Activated naive CD4-positive, alpha-beta T cell (primary cell): ENCODE data around the gene MCRIP1.
"Not testable (repeated sequence)": the region's sequence is repeated elsewhere in the genome, so short reads cannot be mapped to it uniquely, and the experiment has no call there.

Source experiments
- DNase-seq, 4 experiments: peaks; one replicate each; lab custom pipeline; 2025; lab: John Stamatoyannopoulos, UW

The MCRIP1 gene

DNA sequence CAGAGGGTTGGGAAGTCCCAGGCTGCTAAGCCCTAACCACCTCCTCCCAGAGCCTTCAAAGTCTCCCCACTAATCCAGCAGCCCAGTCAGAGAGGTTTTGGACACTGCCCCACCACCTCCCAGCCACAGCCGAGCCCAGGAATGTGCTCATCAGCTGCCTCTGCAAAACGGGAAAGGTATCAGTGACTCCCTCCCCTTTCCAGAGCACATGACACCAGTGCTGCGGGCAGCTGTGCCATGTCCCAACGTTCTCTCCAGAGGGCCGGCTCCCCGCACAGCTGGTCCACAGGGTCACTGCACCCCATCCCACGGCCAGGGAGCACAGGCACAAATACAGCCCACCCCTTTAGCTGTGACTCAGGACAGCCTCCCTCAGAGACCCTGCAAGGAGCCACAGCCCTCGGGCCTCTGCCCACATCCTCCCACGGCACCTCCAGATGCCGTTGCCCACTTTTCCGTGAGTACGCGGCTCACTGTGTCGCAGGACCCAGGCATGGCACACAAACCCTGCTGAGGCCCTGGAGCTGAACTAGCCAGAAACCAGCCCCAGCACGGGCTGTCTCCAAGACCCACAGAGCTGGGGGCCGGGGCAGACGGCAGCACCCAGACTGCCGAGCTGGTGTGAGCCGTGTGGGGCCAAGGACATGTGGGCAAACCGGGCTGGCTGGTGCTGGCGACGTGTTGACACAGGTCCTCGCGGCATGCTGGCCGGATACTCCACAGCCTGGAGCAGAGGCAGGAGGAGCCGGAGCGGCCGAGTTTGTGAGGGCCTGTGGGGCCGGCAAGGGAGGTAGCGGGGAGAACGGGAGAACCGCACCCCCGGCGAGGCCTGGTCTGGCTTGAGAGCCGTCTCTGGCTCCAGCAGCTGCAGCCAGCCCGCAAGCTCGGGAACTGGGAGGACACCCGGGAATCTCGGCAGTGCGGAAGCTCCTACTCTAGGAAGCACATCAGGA is 8.0 kb upstream of the MCRIP1 start:
- DNase-seq: no peak

DNA sequence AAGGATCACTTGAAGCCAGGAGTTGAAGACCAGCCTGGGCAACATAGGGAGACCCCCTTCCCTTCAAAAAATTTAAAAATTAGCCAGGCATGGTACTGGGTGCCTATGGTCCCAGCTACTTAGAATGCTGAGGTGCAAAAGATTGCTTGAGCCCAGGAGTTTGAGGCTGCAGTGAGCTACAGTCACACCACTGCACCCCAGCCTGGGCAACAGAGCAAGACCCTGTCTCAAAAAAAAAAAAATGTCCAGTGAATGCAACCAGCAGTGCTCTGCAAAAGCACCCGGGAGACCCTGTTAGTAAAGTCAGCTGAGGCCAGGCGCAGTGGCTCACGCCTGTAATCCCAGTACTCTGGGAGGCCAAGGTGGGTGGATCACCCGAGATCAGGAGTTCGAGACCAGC is 7.0 kb upstream of the MCRIP1 start:
- DNase-seq: not testable (repeated sequence)

DNA sequence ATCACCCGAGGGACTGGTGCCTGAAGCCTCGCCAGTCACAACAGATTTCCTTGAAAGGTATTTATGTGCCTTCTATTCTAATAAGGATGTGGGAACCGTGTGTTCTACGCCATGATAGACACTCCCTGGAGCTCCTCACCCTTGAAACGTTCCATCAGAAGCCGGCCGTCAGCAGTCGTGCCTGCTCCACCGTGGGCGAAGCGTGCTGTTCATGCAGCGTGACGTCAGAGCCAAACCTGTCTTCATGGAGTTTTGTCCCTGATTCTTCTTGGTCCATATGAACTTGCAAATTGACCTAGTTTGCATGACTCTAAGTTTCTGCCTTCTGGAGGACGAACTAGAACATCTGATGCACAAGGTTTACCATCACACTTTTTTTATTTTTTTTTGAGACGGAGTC is 6.2 kb upstream of the MCRIP1 start:
- DNase-seq: no peak

DNA sequence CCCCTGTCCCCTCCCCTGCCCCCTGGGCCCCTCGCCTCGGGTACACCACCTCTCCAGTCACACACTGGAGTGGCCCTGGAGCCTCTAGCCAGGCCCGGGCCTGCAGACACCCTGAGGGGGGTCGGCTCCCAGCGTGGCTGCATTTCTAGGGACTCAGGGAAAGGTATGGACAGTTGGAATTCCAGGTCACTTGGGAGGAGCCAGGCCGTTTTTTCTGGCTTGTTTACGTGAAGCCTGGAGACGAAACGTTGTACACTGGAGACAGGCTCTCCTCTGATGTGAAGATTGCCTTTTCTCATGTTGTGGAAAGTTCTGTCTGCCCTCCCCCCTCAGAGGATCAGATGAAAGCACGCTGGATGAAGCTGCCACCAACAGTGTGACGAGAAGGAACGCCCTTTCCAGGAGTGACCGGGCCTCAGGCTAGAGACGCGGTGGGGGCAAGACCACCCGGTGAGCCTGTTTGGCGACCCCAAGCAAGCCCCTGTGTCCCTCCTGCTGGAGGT is 5.7 kb upstream of the MCRIP1 start:
- no peak for DNase-seq

DNA sequence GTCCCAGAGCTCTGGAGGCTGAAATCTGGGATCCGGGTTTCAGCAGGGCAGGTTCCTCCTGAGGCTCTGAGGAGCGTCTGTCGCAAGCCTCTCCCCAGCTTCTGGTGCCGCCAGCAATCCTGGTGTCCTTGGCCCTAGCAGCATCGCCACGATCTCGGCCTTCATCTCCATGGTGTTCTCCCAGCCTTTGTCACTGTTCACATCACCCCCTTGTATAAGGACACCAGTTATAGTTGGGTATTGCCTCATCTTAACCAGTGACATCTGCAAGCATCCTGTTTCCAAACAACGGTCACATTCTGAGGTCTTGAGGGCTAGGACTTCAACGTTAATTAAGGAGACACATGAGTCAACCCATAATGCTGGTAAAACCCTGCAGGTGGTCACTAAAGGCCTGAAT is 4.5 kb upstream of the MCRIP1 start:
- DNase-seq: no peak

DNA sequence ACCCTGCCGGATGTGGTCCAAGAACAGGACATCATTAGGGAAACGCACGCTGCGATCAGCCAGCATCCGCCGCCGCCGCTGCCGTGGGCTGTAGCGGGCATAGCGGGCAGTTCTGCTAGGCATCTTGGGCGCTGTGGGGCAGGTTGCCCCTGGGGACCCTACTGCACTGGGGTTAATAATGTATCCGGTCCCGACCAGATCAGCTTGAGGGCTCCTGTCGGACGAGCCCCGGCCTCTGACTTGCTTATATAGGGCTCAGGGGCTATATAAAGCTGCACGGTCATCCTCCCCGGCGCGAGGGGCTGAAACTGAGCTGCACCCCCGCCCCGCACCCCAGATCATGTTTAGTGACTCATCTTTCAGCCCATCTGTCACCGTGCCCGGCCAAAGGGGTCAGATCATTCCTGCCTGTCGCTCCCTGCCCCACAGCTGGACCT is 1.8 kb upstream of the MCRIP1 start, which contains the start of gene PPP1R27:
Gene PPP1R27 (minus strand): TSS at position 220 of the 437 bp plus-strand sequence. CDS start 97 bp downstream, at position 123.
- DNase-seq: no peak

DNA sequence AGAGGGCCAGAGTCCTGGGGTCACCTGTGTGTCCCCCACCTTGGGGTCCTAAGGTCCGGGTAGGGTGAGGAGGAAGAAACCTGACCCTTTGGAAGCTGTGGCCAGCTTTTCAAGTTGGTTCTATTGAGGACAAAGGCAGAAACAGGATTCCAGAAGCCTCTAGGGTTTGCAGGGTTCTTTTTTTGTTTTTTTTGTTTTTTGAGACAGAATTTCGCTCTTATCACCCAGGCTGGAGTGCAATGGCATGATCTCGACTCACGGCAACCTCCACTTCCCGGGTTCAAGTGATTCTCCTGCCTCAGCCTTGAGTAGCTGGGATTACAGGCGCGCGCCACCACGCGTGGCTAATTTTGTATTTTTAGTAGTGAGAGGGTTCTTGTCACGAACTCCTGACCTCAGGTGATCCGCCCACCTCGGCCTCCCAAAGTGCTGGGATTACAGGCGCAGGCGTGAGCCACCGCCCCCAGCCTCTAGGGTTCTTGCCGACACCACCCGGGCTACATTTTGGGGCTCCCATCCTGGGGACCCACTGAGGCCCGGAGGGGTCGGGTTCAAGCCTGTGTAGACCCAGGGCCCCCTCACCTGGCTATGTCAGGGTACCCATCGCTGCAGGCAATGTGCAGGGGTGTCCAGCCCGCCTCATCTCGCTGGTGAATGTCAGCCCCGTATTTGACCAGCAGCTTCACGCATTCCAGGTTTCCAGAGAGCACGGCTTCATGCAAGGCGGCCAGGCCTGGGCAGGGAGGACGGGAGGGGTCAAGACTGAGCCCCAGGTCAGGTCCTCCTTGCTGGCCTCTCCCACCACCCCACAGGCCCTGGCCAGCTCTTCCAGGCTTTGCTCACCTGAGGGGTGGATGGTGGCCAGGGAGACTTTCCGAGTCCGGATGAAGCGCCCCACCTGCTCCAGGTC is 1.1 kb upstream of the MCRIP1 start:
- no peak for DNase-seq

DNA sequence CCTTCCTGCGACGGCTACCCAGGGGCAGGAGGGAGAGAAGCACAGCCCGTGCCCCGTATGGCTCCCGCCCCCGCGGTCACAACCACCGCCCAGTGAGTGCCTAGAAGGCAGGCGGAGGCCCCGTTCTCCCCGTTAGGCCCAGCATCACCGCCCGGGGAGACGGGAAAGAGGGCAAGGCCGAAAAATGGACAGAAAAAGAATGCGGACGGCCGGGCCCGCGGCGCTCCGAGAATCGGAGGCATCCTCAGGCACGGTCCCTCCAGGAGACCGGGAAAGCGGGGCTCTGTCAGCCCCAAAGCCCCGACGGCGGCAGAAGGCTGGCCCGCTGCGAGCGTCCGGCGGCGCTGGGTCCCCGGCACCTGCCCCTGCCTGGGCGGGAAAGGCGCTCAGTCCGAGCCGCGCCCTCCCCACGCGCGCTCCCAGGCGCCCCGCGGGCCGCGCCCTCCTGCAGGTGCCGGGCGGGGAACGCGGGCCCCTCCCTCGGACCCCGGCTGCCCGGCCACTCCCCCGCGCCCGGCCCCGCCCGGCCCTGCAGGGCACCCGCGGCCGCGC is 407 bp downstream of the MCRIP1 start:
- DNase-seq: peak in 1 of 4 experiments; percentile 19

DNA sequence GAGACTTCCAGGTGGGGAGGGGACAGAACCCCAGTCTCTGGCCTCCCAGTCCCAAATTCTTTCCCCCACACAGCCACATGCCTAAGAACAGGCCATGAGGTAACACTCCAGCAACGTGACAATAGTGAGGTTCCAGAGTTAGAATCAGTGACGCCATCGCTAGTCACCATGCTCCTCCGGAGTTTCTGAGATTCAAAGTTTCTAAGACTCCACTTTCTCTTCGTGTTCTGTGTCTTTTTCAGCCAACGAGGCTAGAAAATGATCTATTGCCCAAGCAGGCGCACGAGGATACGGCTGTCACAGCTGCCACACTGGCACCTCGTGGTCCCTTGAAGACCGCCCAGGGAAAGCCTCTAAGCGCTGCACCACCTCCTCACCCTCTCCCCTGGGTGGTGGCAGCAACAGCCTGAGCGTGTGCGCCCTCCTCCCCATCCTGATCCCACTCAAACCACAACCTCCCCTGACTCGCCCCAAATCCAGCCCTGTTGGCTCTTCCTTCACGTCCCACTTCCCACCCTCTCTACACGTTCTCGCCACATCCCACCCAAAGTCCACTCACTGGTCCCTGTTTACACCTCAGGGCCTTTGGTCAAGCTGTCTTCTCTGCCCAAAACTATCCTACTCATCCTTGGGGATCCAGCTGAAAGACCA is 1.0 kb downstream of the MCRIP1 start:
- peak in 2 of 4 experiments; percentile 13 to 30 for DNase-seq

DNA sequence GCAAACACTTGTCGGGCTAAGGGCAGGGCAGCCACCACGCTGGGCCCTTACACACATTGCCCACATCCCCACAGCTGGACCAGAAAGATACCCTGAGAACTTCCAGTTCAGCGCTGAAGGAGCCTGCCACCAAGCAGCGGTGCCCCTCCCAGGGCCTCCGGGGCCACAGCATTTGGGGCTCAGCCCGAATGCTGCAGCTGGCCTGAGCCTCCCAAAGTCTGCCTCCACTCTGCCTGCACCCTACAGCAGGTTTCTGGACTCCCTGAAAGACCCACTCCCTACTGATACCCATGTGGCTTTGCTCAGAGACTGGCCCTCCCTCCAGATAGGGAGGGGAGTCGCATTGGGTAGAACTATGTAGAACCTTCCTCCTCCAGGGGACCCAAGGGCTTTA is 1.5 kb downstream of the MCRIP1 start:
- DNase-seq: no peak

DNA sequence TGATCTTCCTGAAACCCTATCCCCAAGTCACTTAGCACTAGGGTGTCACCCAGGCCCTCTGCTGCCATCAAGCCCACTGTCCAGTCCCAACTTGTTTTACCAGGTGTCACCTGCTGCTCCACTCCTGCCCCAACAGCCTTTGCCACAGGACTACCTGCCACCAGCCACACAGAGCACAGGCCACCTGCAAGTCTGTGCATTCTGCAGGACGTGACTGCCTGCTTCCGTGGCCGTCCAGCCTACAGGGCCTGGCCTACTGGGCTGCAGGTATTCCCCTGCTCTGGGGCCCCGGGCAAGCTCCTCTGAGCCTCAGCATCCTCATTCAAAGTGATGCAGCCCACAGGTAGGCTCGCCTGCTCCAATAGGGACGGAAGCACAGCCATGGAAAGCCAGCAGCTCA is 3.2 kb downstream of the MCRIP1 start:
- DNase-seq: no peak

DNA sequence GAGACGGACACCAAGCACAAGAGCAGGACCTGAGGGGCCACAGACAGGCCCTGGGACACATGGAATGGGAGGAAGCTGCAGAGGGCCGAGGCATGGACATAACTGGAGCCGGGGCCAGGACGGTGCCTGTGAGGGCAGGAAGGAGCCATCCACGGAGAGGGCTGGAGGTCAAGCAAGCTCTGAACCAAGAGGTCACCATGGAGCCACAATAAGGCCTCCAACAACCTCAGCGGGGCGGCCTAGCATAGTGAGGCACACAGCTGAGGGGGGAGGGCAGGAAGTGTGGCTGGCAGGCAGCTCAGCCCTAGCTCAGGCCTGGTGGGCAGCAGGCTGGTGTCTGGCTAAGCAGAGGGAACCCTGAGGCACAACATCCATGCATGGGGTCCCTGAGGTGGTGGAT is 4.4 kb downstream of the MCRIP1 start:
- DNase-seq: no peak

DNA sequence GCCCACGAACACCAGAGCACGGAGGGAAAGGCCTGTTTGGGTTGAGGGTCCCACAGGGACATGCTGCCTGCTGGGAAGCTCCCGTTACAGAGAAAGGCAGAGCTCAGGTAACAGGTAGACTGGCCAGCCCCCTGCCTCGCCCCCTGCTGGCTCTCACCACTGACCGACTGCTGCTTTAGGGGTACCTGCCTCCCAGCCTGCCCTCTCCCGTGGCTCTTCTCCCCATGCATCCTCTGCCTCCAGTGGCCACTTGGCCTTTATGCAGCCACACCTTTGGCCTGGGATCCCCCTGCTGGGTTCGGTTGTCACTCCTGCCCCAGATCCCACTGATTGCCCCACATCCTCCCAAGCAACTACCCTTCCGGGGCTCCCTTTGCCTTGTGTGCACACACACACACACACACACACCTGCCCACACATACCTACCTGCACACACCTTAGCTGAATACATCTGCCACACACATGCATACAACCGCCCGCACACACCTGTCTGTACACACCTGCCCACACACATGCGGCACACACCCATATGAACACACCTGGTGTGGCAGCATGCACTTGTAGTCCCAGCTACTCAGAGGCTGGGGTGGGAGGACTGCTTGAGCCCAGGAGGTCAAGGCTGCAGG is 7.1 kb downstream of the MCRIP1 start:
- DNase-seq: no peak

DNA sequence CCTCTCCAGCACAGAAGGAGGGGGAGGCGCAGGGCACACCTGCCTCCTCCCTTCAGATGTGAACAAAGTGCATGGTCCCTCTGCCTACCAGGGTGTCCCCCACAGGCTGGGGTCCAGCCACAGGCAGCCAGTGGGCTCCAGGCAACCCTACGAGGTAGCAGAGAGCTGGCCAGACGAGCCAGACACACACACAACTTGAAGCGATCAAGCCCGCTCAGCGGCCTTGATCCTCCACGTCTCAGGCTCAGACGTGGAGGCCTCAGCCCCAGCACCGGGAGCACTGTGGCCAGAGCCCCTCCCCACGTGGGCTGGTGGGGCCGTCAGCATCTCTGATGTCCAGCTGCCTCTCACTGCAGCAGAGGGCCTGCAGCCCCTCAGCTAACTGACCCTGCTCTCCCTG is 8.5 kb downstream of the MCRIP1 start:
- no peak for DNase-seq

DNA sequence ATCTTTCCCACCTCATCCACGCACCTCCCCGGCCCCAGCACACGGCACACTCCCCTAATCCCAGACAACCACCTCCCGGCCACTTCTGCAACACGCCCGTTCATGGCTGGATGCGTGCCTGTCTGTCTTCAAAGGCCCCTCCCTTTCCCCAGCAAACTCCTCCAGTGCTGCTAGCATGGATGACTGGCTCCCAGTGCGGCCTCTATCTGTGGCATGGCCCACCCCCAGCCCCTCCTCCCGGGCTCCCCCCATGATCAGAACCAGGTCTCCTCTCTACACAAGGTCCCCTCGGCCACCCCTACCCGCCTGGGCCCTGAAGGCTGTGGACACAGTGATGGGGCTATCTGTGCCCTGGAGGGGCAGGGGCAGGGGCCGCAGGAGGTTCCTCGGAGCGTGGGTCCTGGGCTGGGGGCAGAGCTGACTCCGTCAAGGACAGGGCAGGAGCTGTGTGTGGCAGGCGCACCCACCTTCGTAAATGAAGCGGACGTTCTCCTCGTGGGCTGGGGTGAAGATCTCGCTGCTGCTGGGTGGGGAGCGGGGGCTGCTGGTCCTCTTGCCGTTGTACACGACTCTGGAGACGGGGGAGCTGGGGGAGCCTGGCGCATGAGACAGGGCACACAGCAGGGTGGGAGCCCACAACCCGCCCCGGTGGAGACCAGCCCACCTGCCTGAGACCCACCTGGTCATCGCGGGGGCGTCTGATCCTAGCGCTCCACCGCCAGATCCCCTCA is 9.1 kb downstream of the MCRIP1 start:
- no peak for DNase-seq

DNA sequence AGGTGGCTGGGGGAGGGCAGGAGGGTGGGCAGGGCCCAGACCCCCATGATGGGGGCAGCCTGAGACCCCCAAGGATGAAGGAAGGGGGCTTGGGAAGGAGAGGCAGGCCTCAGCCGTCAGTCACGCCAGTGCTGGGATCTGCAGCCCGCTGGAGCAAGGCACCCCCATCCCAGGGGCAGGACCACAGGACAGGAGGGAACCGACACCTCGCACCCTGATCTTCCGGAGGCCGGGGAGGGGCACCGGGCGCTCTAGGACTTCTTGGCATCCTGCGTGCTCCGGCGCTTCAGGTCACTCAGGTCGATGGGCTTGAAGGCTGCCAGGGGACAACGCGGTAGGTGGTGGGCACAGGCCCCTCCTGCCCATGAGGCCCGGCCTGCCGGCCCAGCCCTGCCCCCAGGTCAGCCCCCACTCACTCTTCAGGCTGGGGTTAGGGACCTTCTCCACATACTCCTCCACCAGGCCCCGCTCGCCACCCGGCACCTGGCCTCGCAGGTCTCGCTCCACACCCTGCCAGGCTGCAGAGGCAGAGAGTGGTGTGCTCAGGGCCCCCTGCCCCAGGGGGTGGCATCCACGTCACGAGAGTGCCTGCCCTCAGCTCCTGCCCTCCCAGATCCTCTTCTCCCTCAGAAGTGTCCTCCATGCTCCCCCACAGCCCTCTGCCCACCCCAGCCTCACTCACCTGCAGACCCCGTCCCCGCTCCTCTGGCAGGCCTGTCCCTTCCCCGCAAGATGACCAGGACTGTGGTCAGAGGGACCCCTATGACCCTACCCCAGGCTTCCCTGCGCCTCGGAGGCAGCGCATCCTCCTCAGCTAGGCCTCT is 9.9 kb downstream of the MCRIP1 start:
- DNase-seq: no peak

DNA sequence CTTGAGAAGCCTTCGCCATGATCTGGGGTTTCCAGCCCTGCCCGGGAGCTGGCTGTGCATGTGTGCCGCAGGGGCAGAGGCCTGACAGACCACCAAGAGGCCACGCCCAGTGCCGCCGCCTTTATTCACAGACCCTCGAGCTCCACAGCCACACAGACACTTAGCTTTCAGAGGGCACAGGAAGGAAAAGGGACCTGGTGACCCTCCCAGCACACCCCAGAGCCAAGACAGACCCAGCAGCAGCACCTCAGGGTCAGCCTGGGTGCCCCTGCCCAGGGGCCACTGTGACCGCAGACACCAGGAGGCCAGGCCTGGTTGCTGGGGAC is 10.8 kb downstream of the MCRIP1 start:
- DNase-seq: no peak

DNA sequence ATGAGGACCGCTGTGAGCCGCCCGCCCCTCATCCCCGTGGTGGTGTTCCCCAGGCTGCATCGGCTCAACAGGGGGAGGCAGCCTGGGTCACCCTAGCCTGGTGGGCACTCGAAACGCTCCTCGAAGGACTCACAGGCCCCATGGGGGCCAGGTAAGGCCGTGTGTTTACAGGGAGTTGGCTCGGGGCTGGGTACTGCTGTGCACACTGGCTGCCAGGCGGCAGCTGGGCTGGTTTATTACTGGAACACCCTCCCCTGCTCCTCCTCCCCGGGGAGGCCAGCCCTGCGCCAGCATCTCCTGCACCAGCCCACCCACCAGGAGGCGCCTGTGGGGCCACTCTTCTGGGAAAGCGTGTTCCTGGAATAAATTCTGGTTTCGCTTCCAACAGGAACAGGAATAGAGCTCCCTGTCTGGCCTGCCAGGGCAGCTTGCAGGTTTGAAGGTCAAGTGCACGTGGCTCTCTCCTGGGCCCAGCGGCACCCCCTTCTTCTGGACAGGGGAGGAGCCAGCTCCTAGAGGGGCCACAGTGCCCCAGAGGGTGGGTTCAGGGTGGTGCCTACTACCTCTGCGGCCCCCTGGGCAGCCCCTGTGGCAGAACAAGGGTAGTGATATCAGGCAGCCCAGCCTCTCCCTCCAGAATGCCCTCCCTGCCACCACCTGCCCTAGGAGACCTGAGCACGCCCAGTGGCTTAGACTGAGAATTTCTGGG is 11.3 kb downstream of the MCRIP1 start:
- DNase-seq: no peak

DNA sequence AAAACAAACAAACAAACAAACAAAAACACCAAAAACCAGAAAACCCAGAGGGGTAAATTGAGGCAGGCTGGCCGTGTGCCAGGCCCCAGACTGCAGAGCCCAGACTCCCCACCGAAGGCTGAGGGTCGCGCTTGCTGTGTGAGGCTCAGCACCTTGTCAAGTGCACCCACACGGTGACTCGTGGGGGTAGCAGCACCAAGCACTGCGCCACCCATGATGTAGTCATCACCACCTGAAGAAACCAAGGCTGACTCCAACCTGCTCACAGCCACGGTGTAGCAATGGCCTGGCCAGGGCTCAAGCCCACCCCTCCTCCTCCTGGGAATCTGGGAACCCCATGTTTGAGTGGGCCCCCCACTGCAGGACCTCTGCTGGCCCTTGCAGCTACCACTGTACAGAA is 11.9 kb downstream of the MCRIP1 start:
- no peak for DNase-seq
